Measurements from ENCODE around the gene YPEL2.
A peak's percentile ranks its signal among the peaks of the same experiment; 100 is the strongest.

The YPEL2 gene

DNA sequence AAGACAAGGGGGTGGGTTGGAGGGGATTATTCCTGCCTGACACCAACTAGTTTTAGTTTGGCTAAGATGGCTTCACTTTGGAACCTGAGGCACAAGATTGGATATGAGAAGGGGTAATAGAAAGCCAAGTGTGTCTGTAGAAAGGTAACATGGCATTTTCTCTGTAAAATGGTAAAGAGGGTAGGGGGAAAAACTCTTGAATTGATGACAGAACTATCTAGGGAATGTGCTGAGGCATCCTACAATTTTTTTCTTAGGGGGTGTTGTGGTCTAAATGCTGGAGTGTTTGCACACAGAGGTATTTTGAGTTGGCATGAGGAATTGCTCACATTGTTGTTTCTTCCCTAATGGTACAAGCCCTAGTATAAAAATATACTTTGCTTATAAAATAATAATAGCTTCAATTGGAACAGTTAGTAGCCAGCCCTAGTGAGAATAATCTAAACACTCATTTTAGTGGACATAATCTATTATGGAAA is 25.8 kb downstream of the YPEL2 start:
- DNase-seq (ENCODE audit: low read depth) = no peak

- DNase-seq (ENCODE audit: low read depth) = no peak
These were observed 26.5 kb downstream of the YPEL2 start for GRCh38 chr17:59357929-59358328.

DNA sequence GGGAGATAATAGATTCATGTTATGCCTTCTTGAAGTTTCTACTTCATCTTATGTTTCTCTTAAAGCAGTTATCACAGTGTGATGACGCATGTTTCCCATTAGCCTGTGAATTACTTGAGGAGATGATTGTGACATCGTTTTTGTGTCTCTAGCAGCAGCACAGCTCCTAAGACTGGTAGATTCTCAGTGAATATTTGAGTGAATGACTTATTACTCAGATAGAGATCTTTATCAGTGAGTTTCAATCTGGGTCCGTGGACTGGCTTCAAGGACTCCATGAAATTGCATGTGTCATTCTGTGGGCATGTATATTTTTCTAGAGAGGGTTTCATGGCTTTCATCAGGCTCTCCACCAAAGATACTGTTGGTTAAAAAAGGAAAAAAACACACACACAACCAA is 29.9 kb downstream of the YPEL2 start:
- DNase-seq (ENCODE audit: low read depth) = no peak

DNA sequence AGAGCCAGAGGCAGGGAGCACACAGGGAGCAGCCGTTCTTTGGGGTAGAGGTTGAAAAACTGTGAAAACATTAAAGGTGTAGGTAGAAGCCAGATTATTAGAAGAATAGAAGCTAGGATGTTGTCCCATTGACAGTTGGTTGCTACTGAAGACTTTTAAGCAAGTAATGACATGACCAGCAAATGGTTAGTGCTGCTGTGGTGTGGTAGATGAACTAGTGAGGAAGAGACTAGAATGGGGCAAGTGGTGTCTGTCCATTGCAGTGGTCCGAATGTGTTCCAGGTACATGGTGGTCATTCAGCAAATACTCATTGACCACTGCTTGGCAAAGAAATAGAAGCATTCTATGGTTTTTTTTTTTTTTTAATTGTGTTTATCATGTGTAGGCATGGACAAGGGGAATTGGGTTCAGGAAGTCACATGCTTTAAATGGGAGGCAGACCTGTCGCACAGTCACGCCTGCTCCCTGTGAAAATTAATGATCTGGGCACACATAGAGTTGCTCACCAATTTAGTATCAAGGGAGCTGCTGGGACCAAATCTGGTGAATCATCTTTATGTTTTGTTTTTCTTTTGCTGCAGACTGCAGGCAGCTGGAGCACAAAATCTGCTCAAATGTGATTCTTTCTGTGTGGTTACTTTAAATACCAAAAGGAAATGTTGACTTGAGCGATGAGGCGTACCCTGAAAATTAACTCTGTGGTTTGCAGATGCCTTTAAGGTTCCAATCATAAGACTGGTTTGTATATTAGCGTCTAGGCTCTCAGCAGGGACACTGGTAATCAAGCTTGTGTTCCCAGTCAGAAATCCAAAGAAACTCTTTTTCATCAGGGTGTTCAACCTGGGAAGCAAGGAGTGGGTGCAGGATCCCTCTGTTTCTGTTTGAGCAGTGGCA is 30.7 kb downstream of the YPEL2 start:
- peak; percentile 18 for DNase-seq (ENCODE audit: low read depth)

- no peak for DNase-seq (ENCODE audit: low read depth)
These were observed 31.4 kb downstream of the YPEL2 start for GRCh38 chr17:59362811-59363205.

DNA sequence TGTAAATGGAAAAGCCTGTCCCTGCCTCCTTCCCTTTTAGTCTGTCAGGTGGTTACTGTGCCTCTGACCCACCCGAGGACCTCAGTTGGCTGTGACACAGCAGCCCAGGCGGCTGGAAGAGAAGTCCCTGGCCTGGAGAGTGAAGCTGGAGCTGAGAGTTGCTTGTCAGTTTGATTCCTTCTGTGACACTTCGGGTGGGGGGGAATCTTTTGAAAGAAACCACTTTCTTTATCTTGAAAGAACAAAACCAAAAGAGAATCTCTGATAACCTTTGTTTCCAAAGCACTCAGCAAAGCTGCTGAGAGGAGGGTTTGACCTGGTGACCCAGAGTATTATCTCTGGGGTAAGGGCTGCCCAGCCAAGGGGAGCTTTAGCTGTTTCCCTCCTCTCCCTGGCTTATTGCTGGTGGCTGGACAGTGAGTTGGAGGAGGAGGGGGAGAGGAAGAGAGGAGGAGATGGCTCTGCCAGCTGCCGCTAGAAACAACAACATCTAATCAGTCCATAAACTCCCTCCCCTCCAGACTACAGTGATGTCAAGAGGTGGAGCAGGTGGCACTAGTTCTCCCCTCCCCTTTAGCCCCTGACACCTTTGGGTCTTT is 34.0 kb downstream of the YPEL2 start:
- no peak for DNase-seq (ENCODE audit: low read depth)

- DNase-seq (ENCODE audit: low read depth) = no peak
These were observed 34.7 kb downstream of the YPEL2 start for GRCh38 chr17:59366040-59366757.

- DNase-seq (ENCODE audit: low read depth) = no peak
These were observed 35.6 kb downstream of the YPEL2 start for GRCh38 chr17:59366773-59367656.

- no peak for DNase-seq (ENCODE audit: low read depth)
These were observed 36.2 kb downstream of the YPEL2 start for GRCh38 chr17:59367657-59368045.

DNA sequence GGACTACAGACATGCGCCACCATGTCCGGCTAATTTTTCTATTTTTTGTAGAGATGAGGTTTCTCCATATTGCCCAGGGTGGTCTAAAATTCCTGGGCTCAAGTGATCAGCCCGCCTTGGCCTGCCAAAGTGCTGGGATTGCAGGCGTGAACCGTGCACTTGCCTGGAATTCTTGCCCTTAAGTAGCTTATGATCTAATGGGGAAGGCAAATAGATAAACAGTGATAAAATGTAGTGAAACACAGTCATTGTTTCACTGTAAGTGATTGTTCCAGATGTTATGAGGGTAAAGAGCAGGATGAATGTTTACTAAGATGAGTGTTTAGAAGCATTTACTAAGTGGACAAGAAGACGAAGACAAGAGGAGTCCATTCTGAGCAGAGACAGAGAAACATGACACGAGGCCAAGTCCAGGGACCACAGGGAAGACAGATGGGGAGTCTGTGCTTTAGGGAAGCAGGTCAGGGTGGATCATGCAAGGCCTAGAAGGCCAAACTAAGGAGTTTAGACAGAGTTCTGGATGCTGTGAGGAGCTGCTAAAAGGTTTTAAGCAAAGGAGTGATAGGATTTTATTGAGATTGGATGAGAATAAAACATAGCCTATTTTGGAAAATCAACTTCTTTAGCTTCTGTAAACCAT is 36.9 kb downstream of the YPEL2 start:
- DNase-seq (ENCODE audit: low read depth) = no peak

- no peak for DNase-seq (ENCODE audit: low read depth)
These were observed 37.8 kb downstream of the YPEL2 start for GRCh38 chr17:59369031-59369975.

DNA sequence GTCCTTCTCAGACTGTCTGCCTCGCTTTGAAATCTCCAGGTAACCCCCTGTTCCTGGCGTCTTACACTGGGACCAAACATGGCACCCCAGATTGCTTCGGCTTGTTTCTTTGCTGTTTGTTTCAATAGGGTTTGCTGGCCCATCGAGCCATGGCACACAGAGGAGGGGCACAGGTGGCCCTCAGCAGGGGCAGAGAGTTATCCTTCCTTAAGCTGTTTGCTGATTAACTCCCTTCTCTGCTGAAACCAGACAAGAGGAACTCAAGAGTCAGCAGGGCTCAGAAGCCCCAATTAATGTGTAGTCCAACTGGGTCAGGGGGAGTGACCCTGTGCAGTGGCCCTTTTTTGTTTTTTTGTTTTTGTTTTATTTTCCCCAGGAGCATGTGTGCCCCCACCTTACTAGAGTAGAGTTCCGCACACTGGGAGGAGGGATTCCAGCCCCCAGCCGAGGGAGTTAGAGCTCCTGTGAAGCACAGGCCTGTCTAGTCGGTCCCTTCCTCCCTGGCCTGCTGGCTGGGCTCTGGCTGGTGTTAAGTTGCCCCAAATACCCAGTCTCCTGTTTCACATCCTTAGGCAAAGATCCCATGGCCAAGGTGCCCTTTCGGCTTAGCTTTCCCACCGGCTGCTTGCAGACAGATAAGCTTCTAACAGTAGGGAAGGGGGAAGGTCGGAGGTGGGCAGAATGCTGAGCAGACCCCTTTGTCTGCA is 39.3 kb downstream of the YPEL2 start:
- no peak for DNase-seq (ENCODE audit: low read depth)

DNA sequence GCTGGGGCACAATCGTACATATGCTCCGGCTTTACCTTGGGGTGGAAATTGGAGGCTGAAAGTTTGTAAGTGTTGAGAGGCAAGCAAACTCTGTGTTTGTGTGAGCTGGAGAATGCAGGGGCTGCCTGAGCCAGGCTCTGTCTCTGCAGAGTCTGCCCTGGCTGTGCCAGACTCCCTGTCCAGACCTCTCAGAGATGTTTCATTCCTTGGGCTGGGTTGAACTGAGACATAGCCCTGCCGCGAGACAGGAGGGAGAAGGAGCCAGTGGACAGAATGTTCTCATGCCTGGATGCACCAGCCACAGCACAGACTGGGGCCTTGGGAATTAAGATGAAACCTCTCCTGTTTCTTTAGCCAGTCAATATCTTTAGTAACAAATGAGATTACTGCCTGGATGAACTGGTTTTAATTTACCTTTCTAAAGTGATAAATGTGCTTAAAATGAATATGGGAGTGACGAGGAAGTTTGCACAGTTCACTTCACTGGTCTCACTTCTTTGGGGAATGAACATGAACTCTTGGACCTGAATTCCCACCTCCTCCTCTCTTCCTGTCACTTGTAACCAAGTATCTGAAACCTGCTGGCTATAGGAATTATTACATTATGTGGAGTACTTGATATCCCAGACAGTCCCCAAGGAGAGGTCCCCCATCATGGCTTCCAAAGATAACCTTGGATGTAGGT is 40.1 kb downstream of the YPEL2 start:
- DNase-seq (ENCODE audit: low read depth) = no peak

GRCh38 chr17:59372138-59372751 is 40.8 kb downstream of the YPEL2 start:
- no peak for DNase-seq (ENCODE audit: low read depth)

DNA sequence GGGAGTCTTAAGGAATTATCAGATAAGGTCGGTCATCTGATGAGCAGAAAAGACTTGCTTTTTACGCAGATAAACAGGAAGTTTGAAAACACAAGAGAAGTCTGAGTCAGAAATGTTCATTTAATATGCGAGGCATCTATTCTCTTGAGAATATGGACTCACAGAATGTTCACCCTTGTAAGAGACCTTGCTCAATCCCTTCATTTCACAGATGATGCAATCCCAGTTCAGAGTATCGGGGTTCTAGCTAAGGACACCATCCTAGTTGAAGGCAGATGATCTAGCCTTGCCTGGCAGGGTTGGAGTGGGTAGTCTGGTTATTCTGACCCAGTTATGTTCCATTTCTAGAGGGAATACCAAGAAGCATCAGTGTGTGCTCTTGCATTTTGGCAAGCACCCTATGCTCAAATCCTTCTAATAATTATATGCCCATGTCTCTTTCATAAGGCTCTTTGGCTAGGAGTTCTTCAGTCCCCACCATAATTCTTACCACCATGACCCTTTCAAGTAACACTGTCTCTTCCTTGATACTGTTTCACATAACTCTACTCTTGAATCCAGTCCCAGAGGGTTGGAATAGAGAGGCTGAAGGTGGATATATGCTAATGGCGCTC is 42.5 kb downstream of the YPEL2 start:
- no peak for DNase-seq (ENCODE audit: low read depth)

- no peak for DNase-seq (ENCODE audit: low read depth)
These were observed 43.2 kb downstream of the YPEL2 start for GRCh38 chr17:59374612-59375011.

- no peak for DNase-seq (ENCODE audit: low read depth)
These were observed 44.4 kb downstream of the YPEL2 start for GRCh38 chr17:59375857-59376256.

DNA sequence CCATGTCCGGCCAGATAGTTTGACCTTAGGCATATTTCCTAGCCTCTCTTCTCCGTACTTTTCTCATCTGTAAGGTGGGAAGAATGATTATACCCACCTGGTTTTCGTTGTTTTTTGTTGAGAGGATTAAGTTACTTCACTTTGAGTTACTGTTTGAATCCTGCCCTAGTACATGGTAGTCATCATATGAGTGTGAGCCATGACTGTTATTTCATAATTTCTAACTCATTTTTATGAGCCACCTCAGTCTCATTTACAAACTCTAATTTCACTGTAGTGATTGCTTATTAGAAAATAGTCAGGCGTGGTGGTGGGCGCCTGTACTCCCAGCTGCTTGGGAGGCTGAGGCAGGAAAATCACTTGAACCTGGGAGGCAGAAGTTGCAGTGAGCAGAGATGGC is 45.1 kb downstream of the YPEL2 start:
- no peak for DNase-seq (ENCODE audit: low read depth)
